Astrocyte (in vitro differentiated cells and primary cell): ENCODE measurements around the gene DDR1.

Experiments used
- EZH2 ChIP-seq: IDR thresholded peaks from 2 replicates; pipeline ENCODE4 v1.6.1; 2012; ENCODE audit warnings: mild to moderate bottlenecking, low read length, inconsistent platforms; ENCODE audit not compliant: insufficient read depth
- TF ChIP-seq, protein P1 (sequence below): IDR thresholded peaks from 2 replicates; pipeline ENCODE4 v1.5.1; 2011; ENCODE audit warnings: low read depth, mild to moderate bottlenecking, inconsistent platforms, low read length, moderate library complexity; ENCODE audit not compliant: insufficient read depth

DNA sequence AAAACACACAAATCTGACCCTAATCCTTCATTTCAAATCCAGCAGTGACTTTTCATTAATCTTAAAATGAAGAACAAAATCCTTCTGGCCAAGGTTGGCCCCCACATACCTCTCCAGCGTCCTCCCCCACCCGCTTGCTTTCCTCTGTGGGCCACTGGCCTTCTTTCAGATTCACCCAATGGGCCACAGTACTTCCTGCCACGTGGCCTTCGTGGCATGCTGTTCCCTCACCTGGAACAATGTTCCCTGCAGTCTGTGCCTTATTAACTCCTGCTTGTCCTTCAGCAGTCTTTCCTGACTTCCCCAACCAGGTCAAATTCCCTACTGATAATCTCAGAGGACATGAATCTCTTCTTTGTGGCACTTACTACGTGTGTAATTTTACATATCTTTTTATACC lies 18.4 kb downstream of the DDR1 start:
- TF ChIP-seq, protein P1, sequence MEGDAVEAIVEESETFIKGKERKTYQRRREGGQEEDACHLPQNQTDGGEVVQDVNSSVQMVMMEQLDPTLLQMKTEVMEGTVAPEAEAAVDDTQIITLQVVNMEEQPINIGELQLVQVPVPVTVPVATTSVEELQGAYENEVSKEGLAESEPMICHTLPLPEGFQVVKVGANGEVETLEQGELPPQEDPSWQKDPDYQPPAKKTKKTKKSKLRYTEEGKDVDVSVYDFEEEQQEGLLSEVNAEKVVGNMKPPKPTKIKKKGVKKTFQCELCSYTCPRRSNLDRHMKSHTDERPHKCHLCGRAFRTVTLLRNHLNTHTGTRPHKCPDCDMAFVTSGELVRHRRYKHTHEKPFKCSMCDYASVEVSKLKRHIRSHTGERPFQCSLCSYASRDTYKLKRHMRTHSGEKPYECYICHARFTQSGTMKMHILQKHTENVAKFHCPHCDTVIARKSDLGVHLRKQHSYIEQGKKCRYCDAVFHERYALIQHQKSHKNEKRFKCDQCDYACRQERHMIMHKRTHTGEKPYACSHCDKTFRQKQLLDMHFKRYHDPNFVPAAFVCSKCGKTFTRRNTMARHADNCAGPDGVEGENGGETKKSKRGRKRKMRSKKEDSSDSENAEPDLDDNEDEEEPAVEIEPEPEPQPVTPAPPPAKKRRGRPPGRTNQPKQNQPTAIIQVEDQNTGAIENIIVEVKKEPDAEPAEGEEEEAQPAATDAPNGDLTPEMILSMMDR = no peak
- no peak for TF ChIP-seq EZH2
